ENCODE results near the gene AFDN. TPM values are rescaled to one million over a fixed set of nuclear protein-coding genes. Genes with fewer than 3 reads are reported as not detected.

AFDN gene
- total and polyA plus RNA-seq, 10 of the 15 experiments (the other 5 are each of a cell fraction or from before 2014, with no cell fraction given) = 5.7 to 68.2 (median 45.1) TPM

GRCh38 chr6:167882244-167882643 is 55.5 kb downstream of the AFDN start:
- FAIRE-seq (no peak), DNase-seq (ENCODE audit: low read depth, low spot score) (no peak), ATAC-seq (no peak)
- no TSS peak for BruUV-seq (replicated peaks)
- in situ Hi-C loops (cut with MboI) = no loop called here
- Histone ChIP-seq H4K20me1 (ENCODE audit: control insufficient read depth, insufficient read depth) (no peaks in the 10 kb centered on the region), H3K4me3 (no peak overlapping the region), H3K4me1 (ENCODE audit: control insufficient read depth, insufficient read depth, low read length) (no peaks in the 10 kb centered on the region), H3K9ac (ENCODE audit: control insufficient read depth, insufficient read depth, low read length) (no peak overlapping the region), H3K4me2 (ENCODE audit: control insufficient read depth, insufficient read depth) (no peak overlapping the region), H3K27me3 (replicated peaks in 1 of 2; ENCODE audit: control insufficient read depth in 2 of 2, insufficient read depth in 2 of 2, low read length in 1 of 2) (no peaks in the 10 kb centered on the region), H3K27ac (ENCODE audit: control insufficient read depth, insufficient read depth) (no peak overlapping the region), H3K9me3 (replicated peaks; ENCODE audit: control insufficient read depth, insufficient read depth, low read length) (no peaks in the 10 kb centered on the region), H3K79me2 (ENCODE audit: control insufficient read depth, insufficient read depth, low read length) (no peaks in the 10 kb centered on the region), H3K36me3 (ENCODE audit: control insufficient read depth in 2 of 2, insufficient read depth in 2 of 2, low read length in 1 of 2) (peaks cover 0 to 10% of the 10 kb centered on the region in 2 experiments; a peak in 3 of 4 replicates), H2AFZ (ENCODE audit: control insufficient read depth, low read depth, low read length) (no peak overlapping the region)
- RAD21 ChIA-PET (ENCODE audit: unreplicated experiment) = no interaction called here
- SMC1A ChIA-PET (ENCODE audit: uncharacterized antibody, unreplicated experiment) = interaction anchor here (0.6 kb wide), 1 partner anchor 9 kb away, joined by 3 read pairs; no protein-coding TSS in a partner anchor
- CTCF ChIA-PET = interaction anchor here (1.2 to 1.7 kb wide), 2 partner anchors 10 to 17 kb away, joined by 3 to 4 read pairs; no protein-coding TSS in a partner anchor
- WGBS (ENCODE audit: insufficient coverage, insufficient replicate concordance, low lambda C conversion rate, missing lambda C conversion rate) = 91% methylated on average over 6 of the region's 6 CpGs
- POLR2A ChIA-PET = no interaction called here
- intact Hi-C loops (cut with micrococcal nuclease; ENCODE audit: unreplicated experiment) = no loop called here
- TF ChIP-seq EED (IDR thresholded peaks at IDR 0.05; ENCODE audit: low read depth) (no peak), MLLT1 (IDR thresholded peaks at IDR 0.05) (no peak), USF2 (IDR thresholded peaks at IDR 0.05; ENCODE audit: borderline replicate concordance, low read depth, low read length) (no peak), ZBTB40 (IDR thresholded peaks at IDR 0.05; ENCODE audit: borderline replicate concordance) (no peak), ZNF592 (IDR thresholded peaks at IDR 0.05) (no peak), NBN (IDR thresholded peaks at IDR 0.05) (no peak), NRF1 (conservative IDR thresholded peaks at IDR 0.05; ENCODE audit: low read depth, low read length) (no peak), MTA3 (IDR thresholded peaks at IDR 0.05; ENCODE audit: borderline replicate concordance, low read length) (no peak), HCFC1 (IDR thresholded peaks at IDR 0.05; ENCODE audit: low read length) (no peak), SMC3 (IDR thresholded peaks at IDR 0.05; ENCODE audit: borderline replicate concordance, low read length) (no peak)

Data from GM12878 (cell line).